Rectal smooth muscle tissue (tissue), 1 donor: ENCODE results near the gene PGRMC1.
"Not testable (repeated sequence)": the region's sequence is repeated elsewhere in the genome, so short reads cannot be mapped to it uniquely, and the experiment has no call there.

Source experiments
- H3K27ac ChIP-seq: one replicate; pipeline ENCODE4 v1.7.0; 2013; ENCODE audit warnings: low read depth, low read length, inconsistent platforms
- H3K27me3 ChIP-seq: one replicate; pipeline ENCODE4 v1.7.0; 2013; ENCODE audit warnings: low read length; ENCODE audit not compliant: control insufficient read depth, insufficient read depth
- H3K36me3 ChIP-seq: one replicate; pipeline ENCODE4 v1.7.0; 2013; ENCODE audit warnings: low read length; ENCODE audit not compliant: control insufficient read depth, insufficient read depth
- H3K4me1 ChIP-seq: one replicate; pipeline ENCODE4 v1.7.0; 2013; ENCODE audit warnings: low read length; ENCODE audit not compliant: control insufficient read depth, insufficient read depth
- H3K4me3 ChIP-seq: one replicate; pipeline ENCODE4 v1.7.0; 2013; ENCODE audit warnings: low read length
- H3K9ac ChIP-seq: one replicate; pipeline ENCODE4 v1.7.0; 2013; ENCODE audit warnings: low read length

The PGRMC1 gene

DNA sequence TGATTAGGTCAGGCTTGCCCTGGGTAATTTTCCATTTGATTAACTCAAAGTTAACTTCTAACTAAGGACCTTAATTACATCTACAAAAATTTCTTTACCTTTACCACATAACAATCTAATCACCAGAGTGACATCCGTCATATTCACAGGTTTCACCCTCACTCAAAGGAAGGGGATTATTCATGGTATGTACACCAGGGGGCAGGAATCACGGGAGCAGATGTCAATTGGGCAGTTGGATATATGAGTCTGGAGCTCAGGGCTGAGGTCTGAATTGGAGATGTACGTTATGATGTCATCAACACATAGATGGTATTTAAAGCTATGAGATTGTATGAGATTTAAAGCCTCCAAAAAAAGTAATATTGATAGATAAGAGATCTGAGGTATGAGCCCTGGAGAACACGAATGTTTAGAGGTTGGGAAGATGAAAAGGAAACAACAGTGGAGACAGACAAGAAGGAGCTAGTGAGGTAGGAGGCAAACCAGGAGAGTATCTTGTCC lies 52.9 kb downstream of the PGRMC1 start:
- Histone ChIP-seq H3K27ac (no peak overlapping the region), H3K4me3 (no peak overlapping the region), H3K36me3 (no peaks in the 10 kb centered on the region), H3K9ac (no peak overlapping the region), H3K4me1 (no peaks in the 10 kb centered on the region), H3K27me3 (no peaks in the 10 kb centered on the region)

GRCh38 chrX:119290476-119290875 lies 54.4 kb downstream of the PGRMC1 start:
- H3K9ac ChIP-seq: no peak overlapping the region
- no peak overlapping the region for H3K27ac ChIP-seq
- no peaks in the 10 kb centered on the region for H3K27me3 ChIP-seq
- H3K36me3 ChIP-seq: no peaks in the 10 kb centered on the region
- no peak overlapping the region for H3K4me3 ChIP-seq
- H3K4me1 ChIP-seq: no peaks in the 10 kb centered on the region

DNA sequence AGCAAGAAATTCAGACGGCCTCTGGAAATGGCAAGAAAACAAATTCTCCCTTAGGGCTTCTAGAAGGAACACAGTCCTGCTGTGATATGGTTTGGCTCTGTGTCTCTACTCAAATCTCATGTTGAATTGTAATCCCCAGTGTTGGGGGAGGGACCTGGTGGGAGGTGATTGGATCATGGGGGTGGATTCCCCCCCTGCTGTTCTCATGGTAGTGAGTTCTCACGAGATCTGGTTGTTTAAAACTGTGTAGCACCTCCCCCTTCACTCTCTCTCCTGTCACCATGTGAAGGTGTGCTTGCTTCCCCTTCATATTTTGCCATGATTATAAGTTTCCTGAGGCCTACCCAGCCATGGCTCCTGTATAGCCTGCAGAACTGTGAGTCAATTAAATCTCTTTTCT lies 55.2 kb downstream of the PGRMC1 start:
- not testable (repeated sequence) for H3K4me3 ChIP-seq, H3K9ac ChIP-seq, H3K36me3 ChIP-seq, H3K27ac ChIP-seq, H3K27me3 ChIP-seq, H3K4me1 ChIP-seq

DNA sequence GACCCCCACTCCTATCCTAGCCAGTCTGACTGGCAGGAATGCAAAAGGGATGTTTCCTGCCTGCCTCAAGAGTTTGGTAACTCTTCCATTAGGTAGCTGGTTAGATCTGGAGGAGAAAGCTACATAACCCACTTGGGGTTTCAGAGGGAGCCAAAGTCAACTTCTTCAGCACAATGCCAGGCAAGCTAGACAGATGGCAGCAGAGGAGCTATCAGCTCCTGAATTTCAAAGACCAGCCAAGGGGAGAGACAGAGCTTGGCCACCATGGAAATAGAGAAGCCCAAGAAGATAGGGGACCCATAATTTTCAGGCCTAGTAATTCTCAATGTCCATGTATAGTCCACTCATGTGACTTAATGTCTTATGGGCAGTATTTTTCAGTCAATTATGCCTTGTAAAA lies 56.4 kb downstream of the PGRMC1 start:
- H3K4me3 ChIP-seq: no peak overlapping the region
- H3K36me3 ChIP-seq: no peaks in the 10 kb centered on the region
- H3K4me1 ChIP-seq: no peaks in the 10 kb centered on the region

More for the DNA sequence above, 56.4 kb downstream of the PGRMC1 start:
- no peak overlapping the region for H3K9ac ChIP-seq
- H3K27ac ChIP-seq: no peak overlapping the region
- H3K27me3 ChIP-seq: no peaks in the 10 kb centered on the region
